ENCODE results near the gene MBNL2.

- no peak for TF ChIP-seq CTCF (conservative IDR thresholded peaks at IDR 0.05)
- TF ChIP-seq ZFX (IDR thresholded peaks at IDR 0.05), result no peak
These were observed 17.2 kb downstream of the MBNL2 start for GRCh38 chr13:97239306-97239705.
